BJ (cell line): ENCODE measurements around the gene SND1. TPM values are rescaled to one million over a fixed set of nuclear protein-coding genes. Genes with fewer than 3 reads are reported as not detected.

ENCODE experiments used
- CTCF ChIA-PET: fragments of 350-600 bp; formaldehyde crosslinking; extraction: SDS; loops from one replicate; lab custom pipeline; 2021; ENCODE audit warnings: antibody characterized with exemption, inconsistent platforms; lab: Yijun Ruan, JAX
- POLR2A ChIA-PET: fragments of 300-600 bp; sonication (Branson Sonifier 250); formaldehyde crosslinking; extraction: SDS; loops from one replicate; lab custom pipeline; 2021; ENCODE audit warnings: antibody characterized with exemption; lab: Charles Lee
- DNase-seq: peaks from one replicate; pipeline ENCODE4 v3.0.0-alpha.2; 2011; ENCODE audit warnings: low read depth
- H3K27me3 ChIP-seq: 2 replicates; pipeline ENCODE4 v1.6.0; 2011; ENCODE audit warnings: low read length; ENCODE audit not compliant: control insufficient read depth, insufficient read depth
- H3K36me3 ChIP-seq: 2 replicates; pipeline ENCODE4 v1.5.1; 2011; ENCODE audit warnings: low read length; ENCODE audit not compliant: control insufficient read depth, insufficient read depth
- H3K4me3 ChIP-seq: 2 replicates; pipeline ENCODE4 v1.5.1; 2011; ENCODE audit warnings: low read depth, mild to moderate bottlenecking, control low read depth, low read length
- polyA plus RNA-seq: library from polyadenylated mRNA; depleted of rRNA; stranded (reverse); fragments of >200 nt; gene quantifications from 2 replicates; pipeline ENCODE4 v1.2.3, GENCODE V29; 2011
- TF ChIP-seq, protein P1 (sequence below): IDR thresholded peaks from 2 replicates; pipeline ENCODE4 v1.5.1; 2011; ENCODE audit warnings: low read depth, mild to moderate bottlenecking, control low read depth, inconsistent platforms, low read length, moderate library complexity; ENCODE audit not compliant: insufficient read depth

The SND1 gene
- polyA plus RNA-seq, 1 experiment, result 203 TPM

DNA sequence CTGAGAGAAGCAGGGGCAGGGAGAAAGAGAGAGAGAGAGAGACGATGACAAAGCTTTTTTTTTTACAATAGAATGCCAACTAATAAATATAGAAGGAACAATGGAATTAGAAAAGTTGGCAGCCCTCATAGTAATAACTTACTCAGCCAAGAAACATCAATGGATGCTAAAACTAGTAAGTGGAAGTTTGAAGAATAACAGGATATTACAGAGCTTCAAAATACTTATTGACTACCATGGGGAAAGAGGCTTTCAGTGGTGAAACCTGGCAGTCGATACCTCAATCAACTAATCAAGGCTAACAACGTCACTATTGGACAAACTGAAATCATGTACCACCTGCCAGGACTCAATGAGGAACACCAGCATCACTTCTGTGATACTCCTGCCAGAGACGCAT, 479.7 kb downstream of the SND1 start:
- no peak for DNase-seq
- ChIA-PET POLR2A (no interaction called here), CTCF (no interaction called here)
- Histone ChIP-seq H3K4me3 (no peak overlapping the region), H3K36me3 (no peaks in the 10 kb centered on the region), H3K27me3 (peaks cover 23% of the 10 kb centered on the region)
- TF ChIP-seq, protein P1, sequence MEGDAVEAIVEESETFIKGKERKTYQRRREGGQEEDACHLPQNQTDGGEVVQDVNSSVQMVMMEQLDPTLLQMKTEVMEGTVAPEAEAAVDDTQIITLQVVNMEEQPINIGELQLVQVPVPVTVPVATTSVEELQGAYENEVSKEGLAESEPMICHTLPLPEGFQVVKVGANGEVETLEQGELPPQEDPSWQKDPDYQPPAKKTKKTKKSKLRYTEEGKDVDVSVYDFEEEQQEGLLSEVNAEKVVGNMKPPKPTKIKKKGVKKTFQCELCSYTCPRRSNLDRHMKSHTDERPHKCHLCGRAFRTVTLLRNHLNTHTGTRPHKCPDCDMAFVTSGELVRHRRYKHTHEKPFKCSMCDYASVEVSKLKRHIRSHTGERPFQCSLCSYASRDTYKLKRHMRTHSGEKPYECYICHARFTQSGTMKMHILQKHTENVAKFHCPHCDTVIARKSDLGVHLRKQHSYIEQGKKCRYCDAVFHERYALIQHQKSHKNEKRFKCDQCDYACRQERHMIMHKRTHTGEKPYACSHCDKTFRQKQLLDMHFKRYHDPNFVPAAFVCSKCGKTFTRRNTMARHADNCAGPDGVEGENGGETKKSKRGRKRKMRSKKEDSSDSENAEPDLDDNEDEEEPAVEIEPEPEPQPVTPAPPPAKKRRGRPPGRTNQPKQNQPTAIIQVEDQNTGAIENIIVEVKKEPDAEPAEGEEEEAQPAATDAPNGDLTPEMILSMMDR, result no peak

DNA sequence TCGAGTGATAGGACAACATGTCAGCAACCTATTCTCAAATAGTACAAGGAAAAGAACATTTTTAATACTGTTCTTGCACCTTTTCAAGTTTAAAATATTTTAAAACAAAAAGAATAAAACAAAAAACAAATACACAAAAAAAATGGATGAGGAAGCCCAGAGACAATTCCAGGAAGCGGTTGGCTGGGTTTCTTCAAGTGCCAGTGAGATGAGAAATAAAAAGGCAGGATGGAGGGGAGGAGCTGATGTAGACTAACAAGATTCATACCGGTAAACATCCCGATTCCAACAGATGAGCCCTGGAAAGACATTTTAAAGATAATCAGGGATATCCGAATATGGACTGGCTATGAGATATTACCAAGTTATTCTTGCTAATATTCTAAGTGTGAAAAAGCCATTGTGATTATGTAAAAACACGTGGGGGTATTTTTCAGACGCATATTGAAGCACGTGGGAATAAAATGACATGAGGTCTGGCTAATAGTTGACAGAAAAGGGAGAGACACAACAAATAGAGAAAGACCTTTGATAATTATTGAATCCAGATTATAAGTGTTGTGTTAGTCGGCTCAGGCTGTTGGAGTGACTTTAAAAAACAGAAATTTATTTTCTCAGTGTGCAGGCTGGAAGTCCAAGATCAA, 480.6 kb downstream of the SND1 start:
- peaks cover 25% of the 10 kb centered on the region for H3K27me3 ChIP-seq
- ChIA-PET CTCF (interaction anchor here (0.7 kb wide), 1 partner anchor 79 kb away, joined by 3 read pairs; no protein-coding TSS in a partner anchor), POLR2A (no interaction called here)

DNA sequence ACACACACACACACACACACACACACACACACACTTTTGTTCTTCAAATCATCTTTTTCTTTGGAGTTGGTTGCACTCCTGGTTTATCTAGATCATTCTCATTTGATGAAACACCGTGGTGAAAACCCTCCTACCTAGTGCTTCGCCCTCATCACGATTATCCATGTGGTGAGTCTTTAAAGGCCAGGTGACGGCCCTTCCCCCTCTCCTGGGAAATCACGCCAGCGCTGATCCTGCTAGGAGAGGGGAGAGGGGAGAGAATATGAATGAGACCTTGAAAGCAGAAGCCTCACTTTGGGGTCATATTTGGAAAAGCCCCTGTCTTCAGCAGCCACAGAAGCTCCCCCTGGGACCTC, 483.1 kb downstream of the SND1 start:
- ChIA-PET CTCF (interaction anchor here (1.0 to 5.0 kb wide), 36 partner anchors 8 to 562 kb away, joined by 3 to 94 read pairs (median 6); no protein-coding TSS in a partner anchor), POLR2A (no interaction called here)
- Histone ChIP-seq H3K27me3 (peaks cover 20% of the 10 kb centered on the region), H3K4me3 (no peak overlapping the region), H3K36me3 (no peaks in the 10 kb centered on the region)
- no peak for DNase-seq
- TF ChIP-seq, protein P1, result no peak

More for the DNA sequence above, 480.6 kb downstream of the SND1 start:
- TF ChIP-seq, protein P1, result no peak
- no peak for DNase-seq
- Histone ChIP-seq H3K36me3 (no peaks in the 10 kb centered on the region), H3K4me3 (no peak overlapping the region)

DNA sequence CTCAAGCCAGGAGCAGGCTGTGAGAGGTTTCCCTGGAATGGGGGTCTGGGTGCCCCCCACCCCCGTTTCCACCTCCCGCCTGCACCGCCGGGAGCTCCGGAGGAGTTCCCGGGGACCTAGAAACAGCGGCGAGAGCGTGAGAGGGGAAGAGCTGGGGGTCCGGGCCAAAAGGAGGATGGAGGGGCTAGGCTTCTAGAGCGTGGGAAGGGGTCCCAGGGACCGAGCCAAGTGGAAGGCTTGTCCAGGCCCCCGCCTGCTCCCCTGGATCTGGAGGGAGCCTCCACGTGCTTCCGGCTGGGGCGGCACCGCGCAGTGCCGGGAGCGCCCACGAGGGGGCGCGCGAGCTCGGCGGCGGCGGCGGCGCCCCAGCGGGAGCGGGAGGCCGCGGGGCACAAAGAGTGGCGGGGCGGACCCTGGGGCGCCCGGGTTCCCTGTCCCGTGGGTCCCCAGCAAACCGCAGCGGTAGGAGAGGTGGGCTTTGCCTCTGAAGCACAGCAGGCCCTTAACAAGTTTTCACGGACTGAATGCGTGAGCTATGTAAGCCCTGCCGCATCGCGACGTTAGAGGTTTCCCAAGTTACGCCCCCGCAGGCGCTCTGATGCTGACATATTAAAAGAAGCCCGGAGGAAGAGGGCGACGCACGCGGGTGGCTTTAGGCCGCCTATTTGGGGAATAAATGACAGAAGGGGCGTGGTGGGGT, 483.7 kb downstream of the SND1 start:
- peak overlapping the region; percentile 49 for H3K4me3 ChIP-seq
- POLR2A ChIA-PET, result interaction anchor here (0.6 kb wide), 1 partner anchor 259 kb away, joined by 3 read pairs; no protein-coding TSS in a partner anchor
- no peak for DNase-seq

More for the DNA sequence above, 483.7 kb downstream of the SND1 start:
- H3K36me3 ChIP-seq, result no peaks in the 10 kb centered on the region
- TF ChIP-seq, protein P1, result peak; percentile 66
- peaks cover 17% of the 10 kb centered on the region for H3K27me3 ChIP-seq
- CTCF ChIA-PET, result interaction anchor here (0.6 to 5.0 kb wide), 50 partner anchors 9 to 882 kb away, joined by 3 to 94 read pairs (median 4); no protein-coding TSS in a partner anchor
